Stimulated activated CD4-positive, alpha-beta T cell treated with anti-CD3 and anti-CD28 coated beads, Interleukin-15, amount 100 ng/mL, for 48 hours (primary cell): Measurements from ENCODE around the gene GOSR1.
"Not testable (repeated sequence)": the region's sequence is repeated elsewhere in the genome, so short reads cannot be mapped to it uniquely, and the experiment has no call there.

Experiments
- DNase-seq, 2 donors: peaks; one replicate each; pipeline ENCODE4 v3.0.0-alpha.2; 2020; ENCODE audit warnings: low read depth in 2 of 2

The GOSR1 gene

GRCh38 chr17:30477083-30477773, at the start of gene GOSR1:
GOSR1 (plus strand) TSS chr17:30477408; CDS start chr17:30477434, 26 bp downstream.
- peak; percentile 86 to 91 for DNase-seq

- no peak for DNase-seq
Observed at GRCh38 chr17:30427611-30428010, 49.6 kb upstream of the GOSR1 start.

GRCh38 chr17:30429155-30429554, 48.1 kb upstream of the GOSR1 start:
- no peak for DNase-seq

- no peak for DNase-seq
Observed at GRCh38 chr17:30433514-30433913, 43.7 kb upstream of the GOSR1 start.

GRCh38 chr17:30436729-30437128, 40.5 kb upstream of the GOSR1 start:
- DNase-seq: no peak

GRCh38 chr17:30443721-30444120, 33.5 kb upstream of the GOSR1 start:
- no peak for DNase-seq

- not testable (repeated sequence) for DNase-seq
Observed at GRCh38 chr17:30446640-30447039, 30.6 kb upstream of the GOSR1 start.

- no peak for DNase-seq
Observed at GRCh38 chr17:30449480-30449879, 27.7 kb upstream of the GOSR1 start.

GRCh38 chr17:30450125-30451027, 26.8 kb upstream of the GOSR1 start:
- DNase-seq: no peak

GRCh38 chr17:30454635-30455034, 22.6 kb upstream of the GOSR1 start:
- DNase-seq: no peak

GRCh38 chr17:30458371-30458770, 18.8 kb upstream of the GOSR1 start:
- DNase-seq: no peak

GRCh38 chr17:30458797-30459413, 18.3 kb upstream of the GOSR1 start:
- not testable (repeated sequence) for DNase-seq

- no peak for DNase-seq
Observed at GRCh38 chr17:30468465-30468864, 8.7 kb upstream of the GOSR1 start.

GRCh38 chr17:30472238-30472890, 4.8 kb upstream of the GOSR1 start:
- DNase-seq: no peak

GRCh38 chr17:30475206-30475605, 2.0 kb upstream of the GOSR1 start:
- no peak for DNase-seq

- no peak for DNase-seq
Observed at GRCh38 chr17:30476726-30477082, 504 bp upstream of the GOSR1 start.

- no peak for DNase-seq
Observed at GRCh38 chr17:30477774-30478115, 537 bp downstream of the GOSR1 start.

GRCh38 chr17:30482555-30482954, 5.3 kb downstream of the GOSR1 start:
- no peak for DNase-seq

- no peak for DNase-seq
Observed at GRCh38 chr17:30483159-30483558, 6.0 kb downstream of the GOSR1 start.

- DNase-seq: no peak
Observed at GRCh38 chr17:30493780-30494179, 16.6 kb downstream of the GOSR1 start.

- no peak for DNase-seq
Observed at GRCh38 chr17:30495586-30495985, 18.4 kb downstream of the GOSR1 start.

GRCh38 chr17:30503558-30503957, 26.4 kb downstream of the GOSR1 start:
- DNase-seq: no peak
